Type B pancreatic cell (in vitro differentiated cells): ENCODE results near the gene NEURL1. TPM values are rescaled to one million over a fixed set of nuclear protein-coding genes. Genes with fewer than 3 reads are reported as not detected.

Experiments used
- DNase-seq: peaks from one replicate; pipeline ENCODE4 v3.0.0; 2021; ENCODE audit warnings: mixed read lengths; ENCODE audit not compliant: unreplicated experiment; ENCODE audit errors: extremely low spot score
- H3K27ac Mint-ChIP-seq: 2 replicates; pipeline ENCODE4 v1.8.0; 2021; ENCODE audit warnings: mild to moderate bottlenecking, mixed read lengths
- H3K27me3 Mint-ChIP-seq: 2 replicates; pipeline ENCODE4 v1.8.0; 2021; ENCODE audit warnings: mixed read lengths
- H3K36me3 Mint-ChIP-seq: 2 replicates; pipeline ENCODE4 v1.8.0; 2021; ENCODE audit warnings: mixed read lengths
- H3K4me1 Mint-ChIP-seq: one replicate; pipeline ENCODE4 v1.8.0; 2021; ENCODE audit warnings: mixed read lengths; ENCODE audit not compliant: unreplicated experiment
- H3K4me3 Mint-ChIP-seq: 2 replicates; pipeline ENCODE4 v1.8.0; 2021; ENCODE audit warnings: mild to moderate bottlenecking, mixed read lengths
- H3K9me3 Mint-ChIP-seq: 2 replicates; pipeline ENCODE4 v1.8.0; 2021; ENCODE audit warnings: mixed read lengths
- CTCF ChIP-seq: fragments of 200-600 bp; sonication (generic); conservative IDR thresholded peaks from 2 replicates; pipeline ENCODE4 v1.5.0; 2021; ENCODE audit warnings: antibody characterized with exemption, mild to moderate bottlenecking
- total RNA-seq: library from RNA; stranded (reverse); gene quantifications from 2 replicates; pipeline ENCODE4 v1.2.1, GENCODE V29; 2021; ENCODE audit warnings: low replicate concordance

The NEURL1 gene
- total RNA-seq, 1 donor from 2014 or later, result 38.3 TPM

DNA sequence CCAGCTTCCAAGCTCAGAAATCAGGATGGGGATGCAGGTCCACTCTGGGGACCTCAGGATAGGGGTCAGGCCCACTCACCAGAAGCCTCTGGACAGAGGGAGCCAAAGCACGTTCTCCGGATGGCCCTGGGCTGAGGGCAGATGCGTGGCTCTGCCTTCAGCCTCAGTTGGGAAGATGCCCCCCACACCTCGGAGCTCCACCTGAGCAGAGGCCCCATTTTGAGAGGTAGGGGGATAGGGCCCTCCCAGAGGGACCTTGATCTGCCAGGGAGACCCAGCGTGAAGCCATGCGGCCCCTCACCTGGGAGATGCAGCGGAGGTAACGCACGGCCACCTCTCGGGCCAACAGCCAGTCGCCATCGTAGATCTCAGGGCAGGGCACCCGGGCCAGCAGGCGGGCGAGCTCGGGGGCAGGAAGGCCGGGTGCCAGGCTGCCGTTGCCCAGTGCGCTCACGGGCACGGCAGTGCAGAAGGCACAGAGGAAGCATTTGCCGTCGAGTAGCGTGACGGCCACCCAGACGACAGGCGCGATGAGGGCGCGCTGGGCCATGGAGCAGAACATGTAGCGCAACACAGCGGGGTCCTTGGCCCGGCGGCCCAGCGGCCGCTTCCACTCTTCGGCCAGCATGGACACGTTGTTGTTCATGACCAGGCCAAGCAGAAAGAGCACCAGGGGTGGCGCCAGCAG is 35.5 kb upstream of the NEURL1 start:
- H3K27ac Mint-ChIP-seq, result no peak overlapping the region
- no peak for DNase-seq
- no peaks in the 10 kb centered on the region for H3K9me3 Mint-ChIP-seq
- H3K36me3 Mint-ChIP-seq, result no peaks in the 10 kb centered on the region
- H3K4me3 Mint-ChIP-seq, result no peak overlapping the region
- TF ChIP-seq CTCF, result no peak
- H3K27me3 Mint-ChIP-seq, result no peaks in the 10 kb centered on the region
- H3K4me1 Mint-ChIP-seq, result peaks cover 8% of the 10 kb centered on the region

- Mint-ChIP-seq H3K27ac (no peak within 1 kb of the TSS), H3K9me3 (no peaks in the 10 kb centered on the region), H3K36me3 (no peaks in the 10 kb centered on the region), H3K27me3 (no peaks in the 10 kb centered on the region), H3K4me3 (no peak within 1 kb of the TSS), H3K4me1 (peaks cover 8% of the 10 kb centered on the region)
- no peak for DNase-seq
- no peak for TF ChIP-seq CTCF
Observed at GRCh38 chr10:103458720-103459119, 34.8 kb upstream of the NEURL1 start, which contains the start of gene CALHM1. Gene CALHM1 (minus strand): TSS chr10:103458900. CDS start chr10:103458751, 149 bp downstream.

- H3K36me3 Mint-ChIP-seq, result no peaks in the 10 kb centered on the region
- DNase-seq, result no peak
- H3K4me3 Mint-ChIP-seq, result no peak overlapping the region
- H3K27me3 Mint-ChIP-seq, result no peaks in the 10 kb centered on the region
- H3K9me3 Mint-ChIP-seq, result no peaks in the 10 kb centered on the region
- H3K4me1 Mint-ChIP-seq, result peaks cover 8% of the 10 kb centered on the region
- no peak overlapping the region for H3K27ac Mint-ChIP-seq
- no peak for TF ChIP-seq CTCF
Observed at GRCh38 chr10:103459615-103460014, 33.9 kb upstream of the NEURL1 start.

DNA sequence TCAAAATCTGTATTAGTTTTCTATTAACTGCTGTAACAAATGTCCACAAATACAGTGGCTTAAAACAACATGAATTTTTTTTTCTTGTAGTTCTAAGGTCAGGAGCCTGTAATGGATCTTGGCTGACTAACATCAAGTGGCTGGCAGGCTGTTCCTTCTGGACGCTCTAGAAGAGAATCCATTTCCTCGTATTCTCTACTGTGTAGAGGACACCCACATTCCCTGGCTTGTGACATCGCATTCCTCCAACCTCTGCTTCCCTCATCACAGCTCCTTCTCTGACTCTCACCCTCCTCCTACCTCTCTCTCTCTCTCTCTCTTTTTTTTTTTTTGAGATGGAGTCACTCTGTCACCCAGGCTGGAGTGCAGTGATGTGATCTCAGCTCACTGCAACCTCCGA is 30.0 kb upstream of the NEURL1 start:
- Mint-ChIP-seq H3K27me3 (no peaks in the 10 kb centered on the region), H3K9me3 (no peaks in the 10 kb centered on the region)
- TF ChIP-seq CTCF, result no peak

GRCh38 chr10:103465411-103466179 is 27.9 kb upstream of the NEURL1 start:
- peaks cover 3% of the 10 kb centered on the region for H3K27me3 Mint-ChIP-seq
- no peaks in the 10 kb centered on the region for H3K9me3 Mint-ChIP-seq
- peaks cover 12% of the 10 kb centered on the region for H3K4me1 Mint-ChIP-seq
- DNase-seq, result no peak
- TF ChIP-seq CTCF, result no peak
- H3K36me3 Mint-ChIP-seq, result no peaks in the 10 kb centered on the region
- H3K27ac Mint-ChIP-seq, result no peak overlapping the region
- no peak overlapping the region for H3K4me3 Mint-ChIP-seq

More for the DNA sequence above, 30.0 kb upstream of the NEURL1 start:
- H3K27ac Mint-ChIP-seq, result no peak overlapping the region
- H3K4me1 Mint-ChIP-seq, result peaks cover 20% of the 10 kb centered on the region
- H3K4me3 Mint-ChIP-seq, result no peak overlapping the region
- no peak for DNase-seq
- H3K36me3 Mint-ChIP-seq, result no peaks in the 10 kb centered on the region
